Measurements from ENCODE around the gene TMEM30B.

Gene TMEM30B

DNA sequence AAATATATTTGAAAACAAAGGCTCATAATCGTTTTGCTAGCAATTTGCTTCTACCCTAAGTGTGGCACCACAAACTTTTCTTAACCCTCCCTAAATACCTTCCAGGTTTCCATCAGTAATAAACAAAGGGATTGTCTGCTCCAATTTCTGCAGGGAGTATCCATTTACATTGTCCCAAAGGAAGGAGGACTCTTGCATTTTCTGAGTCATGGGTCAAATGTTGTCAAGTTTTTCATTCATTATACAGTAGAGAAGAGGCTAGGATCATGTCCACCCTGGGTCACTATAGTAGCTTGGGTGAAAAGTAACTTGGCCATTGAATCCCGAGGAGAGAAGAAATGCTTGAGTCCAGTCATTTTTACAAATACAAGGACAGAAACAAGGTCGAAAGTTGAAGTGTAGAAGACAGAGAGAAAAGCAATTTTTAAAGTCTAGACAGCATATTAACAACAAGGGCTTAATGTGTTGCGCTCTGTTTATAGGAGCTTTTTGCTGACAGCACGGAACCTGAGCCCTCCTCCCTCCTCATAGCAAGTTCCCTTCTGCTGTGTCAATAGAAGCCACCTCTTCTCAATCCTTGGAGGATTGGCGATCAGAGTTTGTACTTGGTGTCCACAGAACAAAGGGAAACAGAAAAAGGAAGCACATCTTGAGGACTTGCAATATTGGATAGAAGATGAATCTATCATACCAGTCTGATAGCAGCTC, 53.1 kb downstream of the TMEM30B start:
- Histone ChIP-seq H3K9ac (ENCODE audit: low read depth in 1 of 2, low read length in 2 of 2) (no peak overlapping the region), H3K4me1 (ENCODE audit: control insufficient read depth in 1 of 2, insufficient read depth in 2 of 2, low read length in 2 of 2) (no peaks in the 10 kb centered on the region), H3K27me3 (ENCODE audit: control insufficient read depth in 1 of 2, insufficient read depth in 2 of 2, low read length in 2 of 2) (peaks cover 0 to 4% of the 10 kb centered on the region in 2 donors), H3K36me3 (ENCODE audit: control insufficient read depth in 1 of 2, insufficient read depth in 2 of 2, low read length in 2 of 2) (no peaks in the 10 kb centered on the region), H3K4me3 (ENCODE audit: low read depth in 1 of 2, low read length in 2 of 2) (no peak overlapping the region), H3K27ac (ENCODE audit: low read depth, low read length) (no peak overlapping the region), H3K9me3 (ENCODE audit: control insufficient read depth in 1 of 2, low read length in 2 of 2) (no peaks in the 10 kb centered on the region)

Measured in duodenal mucosa (tissue), 2 donors.